UCSD-AML1 (cell line): ENCODE results near the gene DNAAF5.
A peak's percentile ranks its signal among the peaks of the same experiment; 100 is the strongest.

ENCODE experiments used
- DNase-seq: peaks from one replicate; lab custom pipeline; 2025; ENCODE audit not compliant: unreplicated experiment; lab: John Stamatoyannopoulos, UW

Gene DNAAF5

DNA sequence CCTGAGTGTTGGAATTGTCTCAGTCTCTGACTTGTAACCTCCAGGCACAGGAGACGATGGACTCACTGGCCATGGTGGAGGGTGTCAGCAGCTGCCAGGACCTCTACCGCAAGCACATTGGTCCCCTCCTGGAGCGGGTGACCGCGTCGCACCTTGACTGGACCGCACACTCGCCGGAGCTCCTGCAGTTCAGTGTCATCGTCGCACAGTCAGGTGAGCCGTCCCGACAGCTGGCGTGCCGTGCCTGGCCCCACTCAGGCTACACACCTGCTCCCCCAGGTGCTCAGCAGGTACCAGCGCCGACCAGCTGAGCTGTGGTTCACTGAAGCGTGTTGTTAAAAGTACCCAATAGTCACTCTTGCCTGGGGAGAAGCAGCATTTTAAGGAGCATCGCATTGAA is 37.3 kb downstream of the DNAAF5 start:
- no peak for DNase-seq

DNA sequence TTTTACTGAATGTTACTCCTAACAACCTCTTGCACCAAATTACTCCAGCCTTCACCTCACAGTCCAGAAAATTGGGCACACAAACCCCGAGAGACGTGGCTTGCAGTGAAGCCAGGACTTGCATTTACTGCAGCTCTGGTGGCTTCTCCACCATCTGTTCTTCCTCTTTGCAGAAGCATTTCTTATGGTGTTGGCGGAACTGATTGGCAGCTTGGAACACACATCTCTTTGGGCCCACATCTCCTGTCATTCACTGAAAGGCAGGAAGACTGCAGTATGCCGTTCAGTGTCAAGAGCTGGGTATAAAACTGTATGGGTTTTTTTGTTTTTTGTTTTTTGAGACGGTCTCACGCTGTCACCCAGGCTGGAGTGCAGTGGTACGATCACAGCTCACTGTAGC is 38.9 kb downstream of the DNAAF5 start:
- DNase-seq, result no peak

DNA sequence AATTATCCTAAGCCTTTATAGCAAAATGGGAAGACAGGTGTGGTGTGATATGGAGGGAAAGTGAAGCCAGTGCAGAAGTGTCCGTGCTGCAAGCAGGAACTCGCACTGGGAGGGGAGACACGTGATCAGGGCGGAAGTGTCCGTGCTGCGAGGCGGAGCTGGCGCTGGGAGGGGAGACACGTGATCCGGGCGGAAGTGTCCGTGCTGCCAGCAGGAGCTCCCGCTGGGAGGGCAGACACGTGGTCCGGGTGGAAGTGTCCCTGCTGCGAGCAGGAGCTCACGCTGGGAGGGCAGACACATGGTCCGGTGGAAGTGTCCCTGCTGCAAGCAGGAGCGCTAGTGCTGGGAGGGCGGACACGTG is 41.1 kb downstream of the DNAAF5 start:
- no peak for DNase-seq

DNA sequence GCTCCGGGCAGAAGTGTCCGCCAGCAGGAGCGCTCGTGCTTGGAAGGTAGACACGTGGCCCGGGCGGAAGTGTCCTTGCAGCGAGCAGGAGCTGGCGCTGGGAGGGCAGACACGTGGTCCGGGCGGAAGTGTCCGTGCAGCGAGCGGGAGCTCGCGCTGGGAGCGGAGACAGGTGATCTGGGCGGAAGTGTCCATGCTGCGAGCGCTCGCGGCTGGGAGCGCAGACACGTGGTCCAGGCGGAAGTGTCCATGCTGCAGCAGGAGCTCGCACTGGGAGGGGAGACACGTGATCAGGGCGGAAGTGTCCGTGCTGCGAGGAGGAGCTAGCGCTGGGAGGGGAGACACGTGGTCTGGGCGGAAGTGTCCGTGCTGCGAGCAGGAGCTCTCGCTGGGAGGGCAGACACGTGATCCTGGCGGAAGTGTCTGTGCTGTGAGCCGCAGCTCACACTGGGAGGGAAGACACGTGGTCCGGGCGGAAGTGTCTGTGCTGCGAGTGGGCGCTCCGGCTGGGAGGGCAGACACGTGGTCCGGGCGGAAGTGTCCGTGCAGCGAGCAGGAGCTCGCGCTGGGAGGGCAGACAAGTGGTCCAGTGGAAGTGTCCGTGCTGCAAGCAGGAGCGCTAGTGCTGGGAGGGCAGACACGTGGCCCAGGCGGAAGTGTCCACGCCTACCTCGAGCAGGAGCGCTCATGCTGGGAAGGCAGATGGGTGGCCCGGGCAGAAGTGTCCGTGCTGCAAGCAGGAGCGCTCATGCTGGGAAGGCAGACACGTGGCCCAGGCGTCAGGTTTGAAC is 41.6 kb downstream of the DNAAF5 start:
- DNase-seq, result no peak

DNA sequence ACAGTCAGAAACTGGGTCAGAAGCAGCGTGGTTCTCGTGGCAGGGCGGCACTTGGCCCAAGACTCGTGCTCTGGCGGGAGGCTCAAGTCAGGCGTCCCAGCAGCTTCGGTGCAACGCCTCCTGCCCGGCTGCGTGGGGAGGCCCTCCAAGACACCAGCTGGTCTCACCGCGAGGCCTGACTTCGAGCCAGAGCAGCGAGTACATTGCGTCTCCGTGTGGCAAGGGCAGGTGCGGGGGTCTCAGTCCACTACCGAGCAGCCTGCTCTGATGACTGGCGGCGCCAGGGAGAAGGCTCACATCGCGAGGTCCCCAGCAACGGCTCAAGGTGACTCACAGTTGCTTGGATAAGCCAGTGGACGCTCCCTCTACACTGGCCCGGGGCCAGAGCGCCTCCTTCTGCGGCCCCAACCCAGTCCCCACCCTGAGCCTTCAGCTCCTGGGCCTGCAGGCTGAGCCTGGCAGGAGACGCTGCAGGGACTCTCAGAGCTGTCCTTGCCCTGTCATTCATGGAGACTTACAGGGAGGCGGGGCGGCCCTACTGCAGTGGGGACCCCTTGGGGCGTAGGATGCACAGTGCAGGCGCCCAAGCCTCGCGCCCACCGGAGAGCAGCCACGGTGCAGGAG is 42.5 kb downstream of the DNAAF5 start:
- no peak for DNase-seq

DNA sequence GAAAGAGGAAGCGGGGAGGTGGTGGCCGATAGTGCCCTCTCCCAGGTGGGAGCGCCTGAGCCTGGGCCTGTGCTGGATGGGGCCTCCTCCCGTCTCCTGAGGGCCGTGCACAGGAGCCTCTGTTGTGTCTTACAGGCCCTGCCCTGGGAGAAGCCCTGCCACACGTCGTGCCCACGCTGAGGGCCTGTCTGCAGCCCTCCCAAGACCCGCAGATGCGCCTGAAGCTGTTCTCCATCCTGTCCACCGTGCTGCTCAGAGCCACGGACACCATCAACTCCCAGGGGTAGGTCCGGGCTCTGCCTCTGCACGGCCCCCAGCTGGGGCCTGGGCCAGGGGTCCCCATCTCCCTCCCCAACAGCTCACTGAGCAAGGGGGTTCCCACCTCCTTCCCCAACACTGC is 43.8 kb downstream of the DNAAF5 start:
- no peak for DNase-seq

DNA sequence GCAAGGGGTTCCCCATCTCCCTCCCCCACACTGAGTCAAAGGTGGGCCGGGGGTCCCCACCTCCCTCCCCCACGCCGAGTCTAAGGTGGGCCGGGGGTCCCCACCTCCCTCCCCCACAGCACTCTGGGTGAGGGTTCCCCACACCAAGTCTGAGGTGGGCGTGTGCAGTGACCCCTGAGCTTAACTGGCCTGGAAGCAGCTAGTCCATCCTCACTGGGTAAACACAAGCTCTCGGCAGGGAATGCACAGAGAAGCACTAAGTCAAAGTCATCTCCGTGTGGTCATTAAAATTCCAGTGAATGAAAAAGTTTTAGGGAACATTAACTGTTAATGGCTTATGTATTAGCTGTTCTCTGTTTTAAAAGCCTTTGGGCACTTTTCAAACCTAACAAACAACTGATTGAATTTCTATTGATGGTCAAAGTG is 44.3 kb downstream of the DNAAF5 start:
- no peak for DNase-seq

DNA sequence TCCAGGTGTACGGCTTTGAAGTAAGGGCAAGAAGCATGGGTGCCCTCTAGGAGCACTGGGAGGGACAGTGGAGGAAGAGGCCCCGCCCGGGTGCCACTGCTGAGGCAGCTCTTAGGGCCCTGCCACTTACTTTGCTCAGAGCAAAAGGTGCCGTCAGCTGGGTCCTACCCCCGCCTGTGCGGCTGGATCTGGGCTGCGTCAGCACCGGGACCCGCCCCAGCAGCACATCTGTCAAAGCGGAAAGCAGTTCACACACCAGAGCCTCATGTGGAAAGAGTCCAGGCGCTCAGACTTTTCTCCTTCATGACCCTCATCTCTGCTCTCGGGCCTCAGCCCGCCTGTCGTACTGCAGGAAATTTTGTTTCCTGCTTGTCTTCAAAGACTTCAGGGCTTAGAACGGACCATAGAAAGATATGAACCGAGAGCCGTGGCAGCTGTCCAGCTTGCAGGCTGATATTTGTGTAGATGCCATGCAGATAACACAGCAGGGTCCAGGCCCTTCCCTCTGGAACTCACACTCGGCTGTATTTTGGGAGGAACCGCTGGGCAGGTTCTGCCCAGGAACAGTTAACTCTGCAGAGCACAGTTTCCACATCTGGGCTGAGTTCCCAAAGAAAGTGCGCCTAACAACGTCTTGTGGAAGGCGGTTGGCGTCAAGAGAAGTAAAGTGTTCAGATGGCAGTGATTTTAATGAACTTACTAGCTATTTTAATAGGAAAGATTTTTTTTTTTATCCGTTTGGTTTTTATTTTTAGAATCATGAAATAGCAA is 44.9 kb downstream of the DNAAF5 start:
- DNase-seq, result no peak

DNA sequence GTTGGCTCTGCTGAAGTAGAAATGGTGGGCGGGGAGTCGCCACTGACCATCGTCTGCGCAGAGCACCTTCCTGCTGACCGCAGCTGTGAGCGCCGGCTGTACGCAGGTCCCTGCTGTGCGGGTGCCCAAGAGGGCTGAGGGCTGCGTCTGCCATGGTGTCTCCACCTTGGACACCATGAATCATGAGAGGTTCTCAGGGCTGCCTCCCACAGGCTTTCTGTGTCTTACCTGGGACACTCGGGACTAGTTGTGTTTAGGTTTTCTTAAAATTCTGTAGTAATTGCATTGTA is 45.5 kb downstream of the DNAAF5 start:
- DNase-seq, result no peak

DNA sequence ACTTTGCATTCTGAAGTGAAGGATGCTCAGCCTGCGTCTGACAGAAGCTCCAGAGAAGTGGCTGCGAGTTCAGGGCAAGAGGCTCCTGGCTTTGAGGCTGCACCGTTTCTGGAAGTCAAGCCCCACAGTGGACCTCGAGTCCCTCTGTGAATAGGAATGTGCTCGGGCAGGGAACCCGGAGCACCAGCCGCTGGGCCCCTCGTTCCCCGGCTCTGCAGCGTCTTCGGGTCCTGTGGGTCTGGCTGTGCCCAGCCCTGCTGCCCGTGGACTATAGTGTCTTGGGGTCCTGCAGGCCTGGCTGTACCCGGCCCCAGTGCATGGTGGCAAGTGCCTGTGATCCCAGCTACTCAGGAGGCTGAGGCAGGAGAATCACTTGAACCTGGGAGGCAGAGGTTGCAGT is 45.9 kb downstream of the DNAAF5 start:
- DNase-seq, result no peak

DNA sequence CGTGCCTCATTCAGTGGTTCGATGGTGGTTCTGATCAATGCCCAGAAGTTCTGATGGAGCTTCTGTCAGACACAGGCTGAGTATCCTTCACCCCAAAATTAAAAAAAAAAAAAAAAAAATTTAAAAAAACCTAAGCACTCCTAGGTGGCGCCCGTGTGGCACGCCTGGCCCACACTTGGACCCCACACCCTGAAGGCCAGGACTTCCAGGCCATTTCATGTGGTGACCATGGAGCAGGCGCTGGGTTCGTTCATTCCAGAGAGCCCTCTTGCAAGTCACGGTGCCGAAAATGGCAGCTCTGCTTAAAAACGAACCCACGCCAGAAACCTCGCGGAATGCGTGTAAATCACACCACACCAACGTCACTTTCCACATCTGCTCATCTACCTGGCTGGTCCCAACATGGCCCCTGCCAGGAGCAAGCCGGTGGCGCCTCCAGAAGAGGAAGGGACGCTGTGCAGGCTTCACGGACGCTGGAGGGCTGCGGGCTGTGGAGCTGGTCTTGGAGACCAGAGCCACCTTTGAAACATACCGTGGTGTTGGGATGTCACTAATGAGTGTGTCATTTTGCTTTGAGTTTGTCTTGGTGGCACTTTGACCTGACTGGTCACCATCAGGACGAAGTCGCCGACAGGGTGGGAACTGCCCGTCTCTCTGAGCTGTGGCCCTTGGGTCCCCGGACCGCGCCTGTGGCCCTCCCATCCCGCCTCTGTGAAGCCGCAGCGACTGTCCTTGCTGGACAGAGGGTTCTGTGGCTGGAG is 46.5 kb downstream of the DNAAF5 start:
- no peak for DNase-seq

DNA sequence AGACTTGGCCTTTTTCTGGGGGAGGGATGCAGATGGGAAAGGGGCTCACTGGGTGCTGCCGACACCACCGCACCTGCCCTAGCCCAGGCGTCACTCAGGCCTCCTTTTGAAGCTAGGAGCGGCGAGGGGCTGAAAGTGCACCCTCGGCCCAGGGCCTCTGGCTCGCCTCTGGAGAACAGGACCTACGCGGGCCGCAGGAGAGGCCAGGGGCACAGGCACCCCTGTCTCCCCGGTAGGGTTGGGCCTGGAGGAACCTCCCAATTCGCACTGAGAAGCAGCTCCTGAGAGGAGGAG is 47.1 kb downstream of the DNAAF5 start:
- DNase-seq, result no peak

DNA sequence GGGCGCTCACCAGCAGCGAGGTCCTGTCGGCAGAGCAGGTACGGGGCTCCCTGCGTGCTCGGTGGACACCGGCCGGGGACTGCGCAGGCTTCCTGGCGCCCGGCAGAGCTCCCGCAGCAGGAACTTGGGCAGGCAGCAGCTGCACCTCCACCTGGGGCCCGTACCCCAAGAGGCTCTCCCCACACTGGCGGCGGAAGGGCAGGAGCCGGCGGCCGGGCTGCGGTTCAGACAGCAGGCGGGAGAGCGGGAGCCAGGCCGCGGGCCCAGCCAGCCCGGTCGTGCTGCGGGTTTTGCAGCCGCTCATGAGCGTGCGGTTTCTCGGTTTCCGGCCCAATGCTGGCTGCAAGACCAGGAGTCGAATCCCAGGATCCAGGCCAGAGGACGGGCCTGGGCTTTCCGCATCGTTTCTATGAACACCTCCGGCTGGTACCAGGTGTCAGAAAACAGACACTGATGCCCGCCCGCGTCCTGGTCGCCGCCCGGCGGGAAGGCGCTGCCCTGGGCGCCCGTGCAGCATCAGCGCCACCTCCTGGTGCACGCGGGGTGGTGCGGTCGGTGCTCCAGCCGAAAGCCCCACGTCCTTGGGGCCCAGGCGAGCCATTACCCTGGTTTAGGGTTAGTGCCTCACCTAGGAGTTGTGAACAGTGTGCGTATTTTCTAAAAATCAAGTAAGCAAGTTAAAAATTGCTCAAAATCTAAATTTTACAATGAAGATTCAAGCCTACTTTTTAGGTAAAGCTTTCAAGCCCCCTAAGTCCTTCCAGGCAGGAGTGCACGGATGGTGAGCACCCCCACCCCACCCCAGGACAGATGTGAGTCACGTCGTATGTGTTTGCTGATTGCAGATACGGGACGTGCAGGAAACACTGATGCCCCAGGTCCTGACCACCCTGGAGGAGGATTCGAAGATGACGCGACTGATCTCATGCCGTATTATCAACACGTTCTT is 47.9 kb downstream of the DNAAF5 start:
- peak; percentile 9 for DNase-seq

DNA sequence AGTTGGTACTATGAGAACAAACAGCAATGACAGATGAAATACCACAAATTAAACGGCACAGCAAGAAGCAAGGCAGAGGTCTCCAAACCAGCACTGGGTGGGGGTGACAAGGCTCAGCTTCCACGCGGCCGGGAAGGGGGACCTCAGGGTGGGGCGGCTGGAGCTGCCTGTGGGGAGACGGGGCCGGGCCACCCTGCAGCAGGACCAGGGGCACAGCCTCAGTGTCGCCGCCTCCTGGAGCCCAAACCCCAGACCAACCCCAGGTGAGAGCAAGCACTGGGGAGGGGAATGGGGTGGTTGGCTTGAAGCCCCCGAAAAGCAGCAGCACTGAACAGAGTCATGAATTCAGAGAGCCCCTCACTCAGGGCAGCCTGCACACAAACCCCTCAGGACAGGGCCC is 49.9 kb downstream of the DNAAF5 start:
- DNase-seq, result no peak

DNA sequence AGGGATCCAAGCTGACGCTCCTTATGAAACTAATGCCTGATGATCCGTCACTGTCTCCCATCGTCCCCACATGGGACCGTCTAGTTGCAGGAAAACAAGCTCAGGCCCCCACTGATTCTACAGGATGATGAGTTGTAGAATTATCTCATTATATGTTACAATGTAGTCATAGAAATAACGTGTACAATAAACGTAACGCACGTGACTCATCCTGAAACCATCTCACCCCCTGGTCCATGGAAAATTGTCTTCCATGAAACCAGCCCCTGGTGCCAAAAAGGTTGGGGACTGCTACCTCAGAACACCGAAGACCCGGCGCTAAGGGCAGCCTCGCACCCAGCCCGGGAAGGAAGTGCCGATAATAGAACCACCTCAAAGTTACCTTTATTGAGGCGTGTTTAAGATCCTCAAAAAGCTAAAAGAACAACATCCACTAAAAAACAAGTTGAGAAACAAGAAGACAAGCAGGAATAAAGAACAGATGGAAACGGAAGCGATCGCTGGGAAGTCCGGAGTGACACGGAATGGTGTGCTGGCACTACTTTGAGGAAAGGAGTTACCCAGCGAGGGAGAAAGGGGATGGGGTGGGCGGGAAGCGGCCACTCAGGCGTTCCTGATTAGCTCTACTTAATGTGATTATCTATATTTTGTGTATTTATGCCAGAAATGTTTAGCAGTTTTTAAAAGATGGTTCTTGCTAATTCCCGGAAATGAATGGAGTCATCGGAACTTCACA is 50.7 kb downstream of the DNAAF5 start:
- no peak for DNase-seq

DNA sequence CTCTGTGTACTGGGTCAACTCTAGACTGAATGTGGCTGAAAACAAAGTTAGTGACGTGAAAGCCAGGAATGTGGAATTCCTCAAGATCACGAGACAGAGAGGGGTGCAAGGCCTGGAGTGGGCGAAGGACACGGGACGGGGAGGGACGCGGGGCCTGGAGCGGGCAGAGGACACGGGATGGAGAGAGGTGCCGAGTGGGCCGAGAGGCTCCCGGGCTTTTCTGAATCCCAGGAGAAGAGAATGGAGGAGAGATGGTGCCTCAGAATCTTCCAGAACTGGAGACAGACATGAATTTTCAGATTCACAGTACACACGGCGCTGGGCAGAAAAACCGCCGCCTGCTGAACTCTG is 51.2 kb downstream of the DNAAF5 start:
- no peak for DNase-seq

DNA sequence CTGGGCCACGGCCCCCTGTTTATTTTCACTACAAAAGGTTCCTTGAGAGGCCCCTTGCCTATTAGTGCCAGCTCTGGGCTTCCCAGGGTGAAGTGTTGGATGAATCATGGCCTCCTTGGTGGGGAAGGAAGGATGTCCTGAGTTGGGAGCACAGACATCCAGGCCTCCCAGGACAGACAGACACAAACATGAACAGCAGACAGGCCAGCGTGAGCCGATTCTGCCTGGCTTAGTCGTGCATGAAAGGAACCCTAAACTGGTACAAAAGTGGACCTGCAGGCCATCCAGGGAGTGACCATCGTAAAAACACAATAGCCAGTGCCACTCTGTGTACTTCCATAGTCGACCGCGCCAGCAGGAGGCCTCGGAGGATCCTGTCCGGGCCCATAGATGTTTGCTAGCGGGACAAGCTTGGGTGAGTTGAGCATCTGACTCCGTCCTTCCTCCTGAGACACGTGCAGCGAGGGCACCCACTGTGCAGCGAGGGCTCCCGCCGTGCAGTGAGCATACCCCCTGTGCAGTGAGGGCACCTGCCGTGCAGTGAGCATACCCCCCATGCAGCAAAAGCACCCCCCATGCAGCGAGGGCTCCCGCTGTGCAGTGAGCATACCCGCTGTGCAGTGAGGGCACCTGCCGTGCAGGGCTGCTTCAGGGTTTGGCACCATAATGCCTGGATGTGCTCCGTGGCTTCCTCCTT is 51.9 kb downstream of the DNAAF5 start:
- DNase-seq, result no peak

DNA sequence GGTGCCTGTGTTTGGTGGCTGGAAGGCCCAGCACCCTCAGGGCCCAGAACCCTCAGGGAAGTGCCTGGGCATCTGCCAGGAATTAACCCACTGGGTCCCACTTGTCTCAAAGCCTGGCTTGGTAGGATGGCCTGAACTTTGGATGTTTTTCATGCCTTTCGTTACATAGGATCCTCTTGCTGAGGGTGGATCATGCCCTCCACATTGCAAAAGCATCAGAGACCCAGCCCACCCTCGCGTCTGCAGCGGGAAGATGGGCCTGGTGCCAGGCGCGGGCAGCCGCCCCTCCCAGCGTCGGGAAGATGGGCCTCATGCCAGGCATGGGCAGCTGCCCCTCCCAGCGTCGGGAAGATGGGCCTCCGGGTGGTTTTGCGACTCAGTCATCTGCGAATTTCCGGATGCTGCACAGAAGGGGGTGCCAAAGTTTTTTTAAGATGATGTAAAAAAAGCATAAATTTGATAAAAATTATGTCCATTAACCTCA is 52.5 kb downstream of the DNAAF5 start:
- DNase-seq, result no peak

DNA sequence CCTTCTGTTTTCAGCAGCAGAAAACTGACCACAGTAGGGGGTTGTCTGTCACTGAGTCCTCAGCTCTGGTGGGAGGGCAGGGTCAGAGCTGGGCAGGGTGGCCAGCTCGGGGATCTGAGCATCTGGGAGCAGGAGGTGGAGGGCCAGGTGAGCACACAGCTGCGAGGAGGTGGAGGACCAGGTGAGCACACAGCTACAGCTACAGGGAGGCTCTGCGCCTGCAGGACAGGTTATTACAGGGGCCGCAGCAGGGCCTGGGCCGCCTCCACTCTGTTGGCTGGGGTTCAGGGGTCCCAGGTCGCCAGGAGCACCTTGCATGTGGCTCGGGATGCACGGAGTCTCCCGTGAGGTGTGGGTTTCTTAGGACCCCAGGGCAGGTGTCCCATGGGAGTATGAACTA is 53.0 kb downstream of the DNAAF5 start:
- DNase-seq, result no peak
